HL-60 (cell line): ENCODE results near the gene APOC1.

ENCODE experiments used
- GABPA ChIP-seq: IDR thresholded peaks from 2 replicates; pipeline ENCODE4 v1.6.1; 2012; ENCODE audit warnings: low read depth
- SPI1 ChIP-seq: IDR thresholded peaks from 2 replicates; pipeline ENCODE4 v1.6.1; 2012; ENCODE audit warnings: low read depth, mild to moderate bottlenecking, borderline replicate concordance
- TF ChIP-seq, protein P1 (sequence below): IDR thresholded peaks from one replicate; pipeline ENCODE4 v1.5.1; 2011; ENCODE audit warnings: low read length, control low read depth, inconsistent platforms; ENCODE audit not compliant: insufficient read depth

DNA sequence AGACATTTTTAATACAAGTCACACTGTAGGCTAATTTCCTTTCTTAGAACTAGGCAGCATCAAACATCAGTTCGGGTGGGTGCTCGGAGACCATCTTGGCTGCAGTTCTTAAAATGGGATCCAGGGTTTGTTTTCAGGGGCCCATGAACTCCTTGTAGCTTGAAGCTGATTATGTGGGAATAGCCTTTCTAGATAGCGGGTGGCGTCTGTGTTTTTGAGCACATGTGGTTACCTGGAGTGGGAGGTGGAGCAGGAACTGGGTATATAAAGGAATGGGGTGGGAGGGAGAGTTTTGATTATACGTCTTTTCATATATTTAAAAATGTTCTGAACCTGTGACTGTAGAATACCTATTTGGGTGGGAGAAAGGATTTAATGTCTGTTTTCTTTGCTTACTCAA lies 53.7 kb downstream of the APOC1 start:
- TF ChIP-seq SPI1 (no peak), GABPA (no peak)
- TF ChIP-seq, protein P1, sequence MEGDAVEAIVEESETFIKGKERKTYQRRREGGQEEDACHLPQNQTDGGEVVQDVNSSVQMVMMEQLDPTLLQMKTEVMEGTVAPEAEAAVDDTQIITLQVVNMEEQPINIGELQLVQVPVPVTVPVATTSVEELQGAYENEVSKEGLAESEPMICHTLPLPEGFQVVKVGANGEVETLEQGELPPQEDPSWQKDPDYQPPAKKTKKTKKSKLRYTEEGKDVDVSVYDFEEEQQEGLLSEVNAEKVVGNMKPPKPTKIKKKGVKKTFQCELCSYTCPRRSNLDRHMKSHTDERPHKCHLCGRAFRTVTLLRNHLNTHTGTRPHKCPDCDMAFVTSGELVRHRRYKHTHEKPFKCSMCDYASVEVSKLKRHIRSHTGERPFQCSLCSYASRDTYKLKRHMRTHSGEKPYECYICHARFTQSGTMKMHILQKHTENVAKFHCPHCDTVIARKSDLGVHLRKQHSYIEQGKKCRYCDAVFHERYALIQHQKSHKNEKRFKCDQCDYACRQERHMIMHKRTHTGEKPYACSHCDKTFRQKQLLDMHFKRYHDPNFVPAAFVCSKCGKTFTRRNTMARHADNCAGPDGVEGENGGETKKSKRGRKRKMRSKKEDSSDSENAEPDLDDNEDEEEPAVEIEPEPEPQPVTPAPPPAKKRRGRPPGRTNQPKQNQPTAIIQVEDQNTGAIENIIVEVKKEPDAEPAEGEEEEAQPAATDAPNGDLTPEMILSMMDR: no peak
